PC-3 (cell line): ENCODE data around the gene AUTS2. TPM values are rescaled to one million over a fixed set of nuclear protein-coding genes. Genes with fewer than 3 reads are reported as not detected.

ENCODE experiments used
- ATAC-seq: fragments of 200-7000 bp; cut with Tn5 transposase; 2 replicates; pipeline ENCODE4 v1.9.1; 2020; ENCODE audit warnings: mild to moderate bottlenecking, moderate library complexity
- BruUV-seq: library from RNA; stranded (reverse); fragments of 400-500 nt; replicated peaks from 2 replicates; lab custom pipeline; 2021; lab: Mats Ljungman, UMichigan
- CTCF ChIA-PET: fragments of 300-600 bp; sonication (Branson Sonifier 250); formaldehyde crosslinking; loops from one replicate; lab custom pipeline; 2022; ENCODE audit warnings: antibody characterized with exemption; lab: Charles Lee
- POLR2A ChIA-PET: fragments of 300-600 bp; sonication (Branson Sonifier 250); formaldehyde crosslinking; loops from one replicate; lab custom pipeline; 2022; ENCODE audit warnings: antibody characterized with exemption; ENCODE audit not compliant: unreplicated experiment; lab: Charles Lee
- DNase-seq: peaks from one replicate; pipeline ENCODE4 v3.0.0-alpha.2; 2015
- H2AFZ ChIP-seq: fragments of 300-600 bp; sonication (generic); 2 replicates; pipeline ENCODE4 v1.6.0; 2016; ENCODE audit warnings: antibody characterized with exemption, low read length
- H3F3A ChIP-seq: fragments of 300-600 bp; sonication (generic); one replicate; pipeline ENCODE4 v1.6.0; 2017; ENCODE audit warnings: antibody characterized with exemption, low read length, control low read depth, mild to moderate bottlenecking; ENCODE audit not compliant: unreplicated experiment
- H3K27ac ChIP-seq: fragments of 300-600 bp; sonication (generic); 2 replicates; pipeline ENCODE4 v1.5.1; 2016; ENCODE audit warnings: mild to moderate bottlenecking, low read length
- H3K27me3 ChIP-seq: fragments of 300-600 bp; sonication (generic); 2 replicates; pipeline ENCODE4 v1.6.1; 2016; ENCODE audit warnings: low read length, mixed read lengths
- H3K36me3 ChIP-seq: fragments of 300-600 bp; sonication (generic); 2 replicates; pipeline ENCODE4 v1.6.1; 2016; ENCODE audit warnings: low read depth, mixed run types, low read length, mixed read lengths
- H3K4me1 ChIP-seq: fragments of 300-600 bp; sonication (generic); 2 replicates; pipeline ENCODE4 v1.5.1; 2016; ENCODE audit warnings: low read length; ENCODE audit not compliant: insufficient read depth
- H3K4me2 ChIP-seq: fragments of 300-600 bp; sonication (generic); 2 replicates; pipeline ENCODE4 v1.6.0; 2016; ENCODE audit warnings: low read length
- H3K4me3 ChIP-seq: fragments of 300-600 bp; sonication (generic); 2 replicates; pipeline ENCODE4 v1.5.1; 2016; ENCODE audit warnings: mild to moderate bottlenecking, low read length, mixed read lengths
- H3K79me2 ChIP-seq: fragments of 300-600 bp; sonication (generic); 2 replicates; pipeline ENCODE4 v1.6.1; 2017; ENCODE audit warnings: low read length, mixed read lengths
- H3K9ac ChIP-seq: fragments of 300-600 bp; sonication (generic); 2 replicates; pipeline ENCODE4 v1.6.0; 2016; ENCODE audit warnings: mild to moderate bottlenecking, low read length
- H3K9me2 ChIP-seq: fragments of 300-600 bp; sonication (generic); replicated peaks from 2 replicates; pipeline ENCODE4 v1.6.1; 2016; ENCODE audit warnings: mixed run types, low read length, mixed read lengths
- H3K9me3 ChIP-seq: fragments of 300-600 bp; sonication (generic); 2 replicates; pipeline ENCODE4 v1.6.1; 2016; ENCODE audit warnings: low read length, mixed read lengths
- H4K20me1 ChIP-seq: fragments of 300-600 bp; sonication (generic); 2 replicates; pipeline ENCODE4 v1.6.1; 2016; ENCODE audit warnings: low read length, mixed read lengths
- CTCF ChIP-seq: fragments of 300-600 bp; sonication (generic); conservative IDR thresholded peaks from 2 replicates; pipeline ENCODE4 v1.5.1; 2017; ENCODE audit warnings: antibody characterized with exemption, low read depth, mild to moderate bottlenecking, low read length
- EZH2 ChIP-seq: fragments of 300-600 bp; sonication (generic); IDR thresholded peaks from one replicate; pipeline ENCODE4 v1.6.1; 2017; ENCODE audit warnings: antibody characterized with exemption, mild to moderate bottlenecking, low read length; ENCODE audit not compliant: unreplicated experiment
- EZH2phosphoT487 ChIP-seq: fragments of 300-600 bp; sonication (generic); IDR thresholded peaks from 2 replicates; pipeline ENCODE4 v1.6.1; 2018; ENCODE audit warnings: mild to moderate bottlenecking, antibody characterized with exemption, low read length, borderline replicate concordance
- intact Hi-C: fragments of 100-400 bp; cut with micrococcal nuclease; formaldehyde crosslinking; loops from 2 replicates; pipeline ENCODE4 v1.9.0; 2023
- total RNA-seq: library from RNA; depleted of rRNA; stranded (reverse); fragments of >200 nt; gene quantifications from 2 replicates; pipeline ENCODE4 v1.2.3, GENCODE V29; 2014

Gene AUTS2
- total RNA-seq, 1 experiment from 2014 or later = not detected

DNA sequence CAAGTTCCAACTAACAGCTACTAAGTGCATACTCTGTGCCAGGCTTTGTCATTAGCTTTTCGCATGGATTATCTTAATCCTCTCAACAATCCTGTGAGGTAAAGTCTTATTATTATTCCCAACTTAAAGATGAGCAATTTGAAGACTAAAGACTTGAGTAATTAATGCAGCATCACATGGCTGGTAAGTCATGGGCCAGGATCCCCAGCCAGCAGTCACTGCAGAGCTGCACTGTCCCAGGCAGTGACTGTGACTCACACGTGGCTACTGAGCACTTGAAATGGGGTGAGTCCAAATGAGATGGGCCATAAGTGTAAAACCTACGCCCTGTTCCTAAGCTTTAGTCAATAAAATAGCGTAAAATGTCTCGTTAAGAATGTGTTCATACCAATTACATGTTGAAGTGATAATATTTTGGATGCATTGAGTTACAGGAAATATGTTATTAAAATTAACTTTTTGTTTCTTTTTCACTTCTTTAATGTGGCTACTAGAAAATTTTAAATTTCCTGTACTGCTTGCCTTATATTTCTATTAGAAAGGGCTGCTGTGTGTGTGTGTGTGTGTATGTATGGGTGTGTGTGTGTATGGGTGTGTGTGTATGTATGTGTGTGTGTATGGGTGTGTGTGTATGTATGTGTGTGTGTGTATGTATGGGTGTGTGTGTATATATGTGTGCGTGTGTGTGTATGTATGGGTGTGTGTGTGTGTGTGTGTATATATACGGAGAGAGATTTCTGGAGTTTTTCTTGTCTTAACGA lies 756.3 kb downstream of the AUTS2 start:
- Histone ChIP-seq H3K9ac (no peak overlapping the region), H4K20me1 (no peaks in the 10 kb centered on the region), H3K9me2 (no peaks in the 10 kb centered on the region), H3K79me2 (no peaks in the 10 kb centered on the region), H3K36me3 (no peaks in the 10 kb centered on the region), H3K4me3 (no peak overlapping the region), H3K27ac (no peak overlapping the region), H3F3A (no peaks in the 10 kb centered on the region), H3K4me1 (no peaks in the 10 kb centered on the region), H2AFZ (no peak overlapping the region), H3K4me2 (no peak overlapping the region), H3K27me3 (no peaks in the 10 kb centered on the region), H3K9me3 (no peaks in the 10 kb centered on the region)
- BruUV-seq = no TSS peak
- no peak for TF ChIP-seq EZH2phosphoT487
- no peak for TF ChIP-seq CTCF
- no peak for TF ChIP-seq EZH2
- ATAC-seq (no peak), DNase-seq (no peak)
- POLR2A ChIA-PET = no interaction called here
- CTCF ChIA-PET = no interaction called here
- intact Hi-C loops = no loop called here

DNA sequence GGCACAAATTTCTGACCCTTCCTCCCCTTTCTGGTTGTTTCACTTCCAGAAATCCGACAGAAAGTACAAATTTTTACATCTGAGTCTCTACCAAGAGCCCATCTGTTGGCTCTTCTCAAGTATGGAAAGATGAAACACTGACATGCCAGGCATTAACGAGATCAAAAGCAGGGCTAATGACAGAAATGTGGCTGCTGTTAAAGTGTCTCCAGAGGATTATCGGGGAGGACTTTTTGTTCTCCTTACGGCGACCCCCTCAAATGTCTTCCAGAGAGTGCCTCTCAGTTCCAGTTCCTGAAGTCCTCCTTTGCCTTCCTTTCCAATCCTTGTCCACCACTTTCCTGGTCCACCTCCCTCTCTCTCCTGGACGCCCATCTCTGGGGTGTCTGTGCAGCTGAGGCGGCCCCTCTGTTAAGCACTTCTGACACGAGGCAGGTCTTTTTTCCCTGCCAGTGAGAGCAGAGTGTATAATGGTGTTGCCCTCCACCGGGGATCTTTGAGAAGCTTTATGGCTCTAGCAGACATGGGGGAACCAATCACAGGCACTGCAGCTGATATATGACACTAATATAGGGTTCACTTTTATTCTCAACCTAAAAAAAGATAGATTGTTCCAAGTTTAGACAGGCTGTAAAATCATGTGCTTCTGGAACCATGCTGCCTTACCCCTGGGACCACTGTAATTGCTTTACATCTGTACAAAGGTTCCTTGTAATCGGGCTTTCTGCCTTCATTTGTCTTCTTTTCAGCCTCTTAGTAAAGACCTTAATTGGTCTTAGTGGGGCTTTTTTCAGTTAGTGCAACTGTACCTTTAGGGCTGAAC lies 757.1 kb downstream of the AUTS2 start:
- Histone ChIP-seq H3K4me2 (no peak overlapping the region), H3K9ac (no peak overlapping the region), H3K4me1 (no peaks in the 10 kb centered on the region), H3K9me2 (no peaks in the 10 kb centered on the region), H3K9me3 (no peaks in the 10 kb centered on the region), H3K36me3 (no peaks in the 10 kb centered on the region), H4K20me1 (no peaks in the 10 kb centered on the region), H3K79me2 (no peaks in the 10 kb centered on the region), H3K27ac (no peak overlapping the region), H3F3A (no peaks in the 10 kb centered on the region), H2AFZ (no peak overlapping the region), H3K27me3 (no peaks in the 10 kb centered on the region), H3K4me3 (no peak overlapping the region)
- DNase-seq = no peak
- intact Hi-C loops = no loop called here
- no peak for TF ChIP-seq CTCF
- no peak for TF ChIP-seq EZH2
- TF ChIP-seq EZH2phosphoT487 = no peak
- no peak for ATAC-seq
- ChIA-PET CTCF (no interaction called here), POLR2A (no interaction called here)
- BruUV-seq = no TSS peak
